A549 (cell line): ENCODE data around the gene FZD7. TPM values are rescaled to one million over a fixed set of nuclear protein-coding genes. Genes with fewer than 3 reads are reported as not detected.

Experiments used
- ATAC-seq, 2 experiments: fragments of 200-7000 bp in 1 of 2; fragments of >200 bp in 1 of 2; cut with Nextera tagmentation in 1 of 2; cut with Tn5 transposase in 1 of 2; 3 replicates each; pipeline versions ENCODE4 v1.8.0 to v1.9.1; 2018 to 2020; ENCODE audit warnings: mild to moderate bottlenecking in 1 of 2, moderate library complexity in 1 of 2
- CTCF ChIA-PET: fragments of 300-600 bp; sonication (Branson Sonifier 250); formaldehyde crosslinking; extraction: SDS; loops from one replicate; lab custom pipeline; 2021; ENCODE audit warnings: antibody characterized with exemption, inconsistent platforms; lab: Yijun Ruan, JAX
- POLR2A ChIA-PET: fragments of 350-600 bp; formaldehyde crosslinking; extraction: SDS; loops from one replicate; lab custom pipeline; 2021; ENCODE audit warnings: antibody characterized with exemption, inconsistent platforms; lab: Yijun Ruan, JAX
- DNase-seq, 2 experiments: peaks; one replicate each; pipeline versions ENCODE4 v3.0.0 to v3.0.0-alpha.2; 2011 to 2016; ENCODE audit warnings: low read depth in 1 of 2, low spot score in 1 of 2
- FAIRE-seq: peaks from 2 replicates; lab custom pipeline; 2011; peaks lifted over from hg19 to GRCh38; lab: Jason Lieb, UNC
- H3K27ac ChIP-seq, 2 experiments: fragments of >200 bp; sonication (Bioruptor Twin); formaldehyde crosslinking; 3 replicates each; pipeline ENCODE4 v1.5.1; 2016 to 2017
- H3K4me1 ChIP-seq: fragments of >200 bp; sonication (Bioruptor Twin); formaldehyde crosslinking; 3 replicates; pipeline ENCODE4 v1.6.1; 2016
- H3K4me2 ChIP-seq: fragments of >200 bp; sonication (Bioruptor Twin); formaldehyde crosslinking; 3 replicates; pipeline ENCODE4 v1.6.1; 2016
- H3K4me3 ChIP-seq: fragments of >200 bp; sonication (Bioruptor Twin); formaldehyde crosslinking; 3 replicates; pipeline ENCODE4 v1.5.1; 2016
- H3K9me3 ChIP-seq: fragments of >200 bp; sonication (Bioruptor Twin); formaldehyde crosslinking; 3 replicates; pipeline ENCODE4 v1.6.1; 2016
- ATOH8 ChIP-seq: fragments of 250-450 bp; sonication (Bioruptor Pico); IDR thresholded peaks from 2 replicates; pipeline ENCODE4 v1.5.0; 2020; ENCODE audit warnings: low read depth, mild to moderate bottlenecking, moderate library complexity
- CBX2 ChIP-seq: fragments of 200-600 bp; sonication (generic); IDR thresholded peaks from 2 replicates; pipeline ENCODE4 v1.6.1; 2016; ENCODE audit warnings: low read depth, mild to moderate bottlenecking, borderline replicate concordance
- EHMT2 ChIP-seq: fragments of 200-600 bp; sonication (generic); IDR thresholded peaks from 2 replicates; pipeline ENCODE4 v1.6.1; 2016; ENCODE audit warnings: antibody characterized with exemption, low read depth, mild to moderate bottlenecking, moderate library complexity
- ELK1 ChIP-seq: fragments of 150-350 bp; IDR thresholded peaks from 2 replicates; pipeline ENCODE4 v1.6.1; 2014; ENCODE audit warnings: low read depth, mild to moderate bottlenecking, low read length
- HOXB13 ChIP-seq: fragments of 250-450 bp; sonication (Bioruptor Pico); IDR thresholded peaks from 2 replicates; pipeline ENCODE4 v1.5.0; 2020; ENCODE audit warnings: low read depth, mild to moderate bottlenecking, moderate library complexity
- MAFK ChIP-seq: fragments of 450-650 bp; IDR thresholded peaks from 2 replicates; pipeline ENCODE4 v1.6.1; 2014; ENCODE audit not compliant: partially characterized antibody
- MAZ ChIP-seq: fragments of 150-350 bp; IDR thresholded peaks from 2 replicates; pipeline ENCODE4 v1.6.1; 2014; ENCODE audit warnings: antibody characterized with exemption, low read depth, low read length, borderline replicate concordance
- NR3C1 ChIP-seq: fragments of >200 bp; sonication (Bioruptor Twin); formaldehyde crosslinking; IDR thresholded peaks from 3 replicates; pipeline ENCODE4 v1.6.1; 2017
- RCOR1 ChIP-seq: fragments of 150-350 bp; IDR thresholded peaks from 2 replicates; pipeline ENCODE4 v1.6.1; 2014; ENCODE audit warnings: antibody characterized with exemption, low read length, low read depth
- REST ChIP-seq: fragments of 200-600 bp; sonication (generic); IDR thresholded peaks from 2 replicates; pipeline ENCODE4 v1.6.1; 2016; ENCODE audit warnings: antibody characterized with exemption, mild to moderate bottlenecking, moderate library complexity
- SMC3 ChIP-seq: fragments of >200 bp; sonication (Bioruptor Twin); formaldehyde crosslinking; IDR thresholded peaks from 3 replicates; pipeline ENCODE4 v1.6.1; 2018; ENCODE audit warnings: inconsistent platforms
- SREBF2 ChIP-seq: fragments of 450-650 bp; IDR thresholded peaks from 2 replicates; pipeline ENCODE4 v1.6.1; 2014; ENCODE audit warnings: mild to moderate bottlenecking, moderate library complexity
- TFCP2L1 ChIP-seq: fragments of 250-450 bp; sonication (Bioruptor Pico); IDR thresholded peaks from 2 replicates; pipeline ENCODE4 v1.5.0; 2021; ENCODE audit warnings: mild to moderate bottlenecking
- ZNF302 ChIP-seq: fragments of 250-450 bp; sonication (Bioruptor Pico); IDR thresholded peaks from 2 replicates; pipeline ENCODE4 v1.9.0; 2021; ENCODE audit warnings: inconsistent platforms, mild to moderate bottlenecking, moderate library complexity
- ZSCAN20 ChIP-seq: fragments of 250-450 bp; sonication (Bioruptor Pico); IDR thresholded peaks from 2 replicates; pipeline ENCODE4 v1.8.0; 2022; ENCODE audit warnings: mild to moderate bottlenecking, moderate library complexity
- WGBS: methylation state at CpG from one replicate; pipeline ENCODE4 v1.1.6; 2017; ENCODE audit errors: missing lambda C conversion rate; 5-methylcytosine and 5-hydroxymethylcytosine counted together
- polyA plus RNA-seq, 4 experiments: library from polyadenylated mRNA; depleted of rRNA in 3 of 4; stranded (reverse); fragments of >200 nt; fragmentation: RNase III in 1 of 4; extraction: RNeasy Plus Mini Kit Qiagen cat#74134 plus additional on column Dnase treatment in 1 of 4; gene quantifications; 2 replicates in 3 of 4; 3 replicates in 1 of 4; pipeline ENCODE4 v1.2.3, GENCODE V29; 2011 to 2017
- TF ChIP-seq, protein P1 (sequence below): fragments of >200 bp; sonication (Bioruptor Twin); formaldehyde crosslinking; IDR thresholded peaks from 2 replicates; pipeline ENCODE4 v1.6.1; 2016
- TF ChIP-seq, protein P2 (sequence below): fragments of 250-450 bp; sonication (Bioruptor Pico); IDR thresholded peaks from 2 replicates; pipeline ENCODE4 v1.5.0; 2021; ENCODE audit warnings: mild to moderate bottlenecking, moderate library complexity, borderline replicate concordance
- TF ChIP-seq, protein P3 (sequence below): fragments of 450-650 bp; IDR thresholded peaks from 2 replicates; pipeline ENCODE4 v1.6.1; 2014; ENCODE audit warnings: antibody characterized with exemption
- TF ChIP-seq, protein P4 (sequence below): IDR thresholded peaks from 2 replicates; pipeline ENCODE4 v1.6.1; 2012; ENCODE audit warnings: low read depth, borderline replicate concordance

Gene FZD7
- polyA plus RNA-seq, 2 of the 4 experiments (the other 2 are of a cell fraction) = 5.3 to 6.7 TPM

DNA sequence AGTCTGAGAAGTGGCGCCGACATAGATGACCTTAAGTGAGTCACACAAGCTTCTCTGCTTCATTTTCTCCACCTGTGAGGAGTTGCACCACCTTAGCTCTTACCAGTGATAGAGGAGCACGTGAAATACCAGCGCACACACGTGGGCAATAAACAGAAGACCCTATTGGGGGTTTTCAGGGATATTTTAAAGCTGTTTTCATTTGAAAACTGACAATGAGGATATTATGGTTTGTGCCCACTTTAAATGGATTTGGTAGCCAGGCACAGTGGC lies 47.3 kb upstream of the FZD7 start (continued):
- no peak for TF ChIP-seq SMC3

- DNase-seq (no peak), FAIRE-seq (no peak), ATAC-seq (no peak)
- H3K4me1 ChIP-seq = no peaks in the 10 kb centered on the region
- H3K4me2 ChIP-seq = no peak overlapping the region
- no peaks in the 10 kb centered on the region for H3K9me3 ChIP-seq
- no peak overlapping the region for H3K27ac ChIP-seq
- ChIA-PET CTCF (no interaction called here), POLR2A (no interaction called here)
- TF ChIP-seq SMC3 (no peak), HOXB13 (CRISPR knock-in tag) (no peak), ELK1 (no peak), NR3C1 (no peak), EHMT2 (no peak), ZNF302 (CRISPR knock-in tag) (no peak), MAFK (no peak), SREBF2 (no peak), CBX2 (no peak)
- TF ChIP-seq, protein P1, sequence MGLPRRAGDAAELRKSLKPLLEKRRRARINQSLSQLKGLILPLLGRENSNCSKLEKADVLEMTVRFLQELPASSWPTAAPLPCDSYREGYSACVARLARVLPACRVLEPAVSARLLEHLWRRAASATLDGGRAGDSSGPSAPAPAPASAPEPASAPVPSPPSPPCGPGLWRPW = no peak
- TF ChIP-seq, protein P2, sequence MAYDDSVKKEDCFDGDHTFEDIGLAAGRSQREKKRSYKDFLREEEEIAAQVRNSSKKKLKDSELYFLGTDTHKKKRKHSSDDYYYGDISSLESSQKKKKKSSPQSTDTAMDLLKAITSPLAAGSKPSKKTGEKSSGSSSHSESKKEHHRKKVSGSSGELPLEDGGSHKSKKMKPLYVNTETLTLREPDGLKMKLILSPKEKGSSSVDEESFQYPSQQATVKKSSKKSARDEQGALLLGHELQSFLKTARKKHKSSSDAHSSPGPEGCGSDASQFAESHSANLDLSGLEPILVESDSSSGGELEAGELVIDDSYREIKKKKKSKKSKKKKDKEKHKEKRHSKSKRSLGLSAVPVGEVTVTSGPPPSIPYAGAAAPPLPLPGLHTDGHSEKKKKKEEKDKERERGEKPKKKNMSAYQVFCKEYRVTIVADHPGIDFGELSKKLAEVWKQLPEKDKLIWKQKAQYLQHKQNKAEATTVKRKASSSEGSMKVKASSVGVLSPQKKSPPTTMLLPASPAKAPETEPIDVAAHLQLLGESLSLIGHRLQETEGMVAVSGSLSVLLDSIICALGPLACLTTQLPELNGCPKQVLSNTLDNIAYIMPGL (CRISPR knock-in tag) = no peak
- 88% methylated on average over 2 of the region's 2 CpGs for WGBS
- H3K4me3 ChIP-seq = no peak overlapping the region
Measured at GRCh38 chr2:201987426-201987825, 46.2 kb upstream of the FZD7 start.

- no peaks in the 10 kb centered on the region for H3K9me3 ChIP-seq
- H3K4me3 ChIP-seq = no peak overlapping the region
- no peak overlapping the region for H3K27ac ChIP-seq
- no peak for FAIRE-seq
- DNase-seq = no peak
- CTCF ChIA-PET = no interaction called here
- no peaks in the 10 kb centered on the region for H3K4me1 ChIP-seq
- TF ChIP-seq TFCP2L1 (CRISPR knock-in tag) = no peak
- TF ChIP-seq ZSCAN20 (CRISPR knock-in tag) = no peak
- TF ChIP-seq, protein P3, sequence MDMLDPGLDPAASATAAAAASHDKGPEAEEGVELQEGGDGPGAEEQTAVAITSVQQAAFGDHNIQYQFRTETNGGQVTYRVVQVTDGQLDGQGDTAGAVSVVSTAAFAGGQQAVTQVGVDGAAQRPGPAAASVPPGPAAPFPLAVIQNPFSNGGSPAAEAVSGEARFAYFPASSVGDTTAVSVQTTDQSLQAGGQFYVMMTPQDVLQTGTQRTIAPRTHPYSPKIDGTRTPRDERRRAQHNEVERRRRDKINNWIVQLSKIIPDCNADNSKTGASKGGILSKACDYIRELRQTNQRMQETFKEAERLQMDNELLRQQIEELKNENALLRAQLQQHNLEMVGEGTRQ = no peak
- no peak for TF ChIP-seq REST
- TF ChIP-seq MAZ = no peak
- TF ChIP-seq, protein P4, sequence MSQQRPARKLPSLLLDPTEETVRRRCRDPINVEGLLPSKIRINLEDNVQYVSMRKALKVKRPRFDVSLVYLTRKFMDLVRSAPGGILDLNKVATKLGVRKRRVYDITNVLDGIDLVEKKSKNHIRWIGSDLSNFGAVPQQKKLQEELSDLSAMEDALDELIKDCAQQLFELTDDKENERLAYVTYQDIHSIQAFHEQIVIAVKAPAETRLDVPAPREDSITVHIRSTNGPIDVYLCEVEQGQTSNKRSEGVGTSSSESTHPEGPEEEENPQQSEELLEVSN = no peak
- no peak for TF ChIP-seq RCOR1
- no peak for TF ChIP-seq CBX2
- no peak for TF ChIP-seq ATOH8 (CRISPR knock-in tag)
- no peak overlapping the region for H3K4me2 ChIP-seq
- ATAC-seq = no peak
- POLR2A ChIA-PET = no interaction called here
- 91% methylated on average over 2 of the region's 2 CpGs for WGBS
Measured at GRCh38 chr2:201990069-201990468, 43.6 kb upstream of the FZD7 start.
